MM.1S (cell line): Measurements from ENCODE around the gene COPG2.

ENCODE experiments used
- DNase-seq: peaks from one replicate; pipeline ENCODE4 v3.0.0-alpha.2; 2015
- H2AFZ ChIP-seq: fragments of 300-600 bp; sonication (generic); 2 replicates; pipeline ENCODE4 v1.6.0; 2016; ENCODE audit warnings: antibody characterized with exemption, low read length
- H3F3A ChIP-seq: fragments of 300-600 bp; sonication (generic); 2 replicates; pipeline ENCODE4 v1.6.1; 2016; ENCODE audit warnings: mild to moderate bottlenecking, antibody characterized with exemption, low read length, moderate library complexity, mixed read lengths; ENCODE audit not compliant: insufficient read depth
- H3K27ac ChIP-seq: fragments of 300-600 bp; sonication (generic); 2 replicates; pipeline ENCODE4 v1.5.1; 2016; ENCODE audit warnings: mild to moderate bottlenecking, low read length
- H3K27me3 ChIP-seq: fragments of 300-600 bp; sonication (generic); replicated peaks from 2 replicates; pipeline ENCODE4 v1.6.0; 2016; ENCODE audit warnings: low read length; ENCODE audit not compliant: insufficient read depth
- H3K36me3 ChIP-seq: fragments of 300-600 bp; sonication (generic); replicated peaks from 2 replicates; pipeline ENCODE4 v1.6.1; 2016; ENCODE audit warnings: mild to moderate bottlenecking, low read length, mixed read lengths; ENCODE audit not compliant: insufficient read depth
- H3K4me1 ChIP-seq: fragments of 300-600 bp; sonication (generic); 2 replicates; pipeline ENCODE4 v1.6.1; 2016; ENCODE audit warnings: low read length, mixed read lengths
- H3K4me2 ChIP-seq: fragments of 300-600 bp; sonication (generic); 2 replicates; pipeline ENCODE4 v1.6.0; 2016; ENCODE audit warnings: low read depth, low read length
- H3K4me3 ChIP-seq: fragments of 300-600 bp; sonication (generic); 2 replicates; pipeline ENCODE4 v1.5.1; 2016; ENCODE audit warnings: low read length, mixed read lengths
- H3K79me2 ChIP-seq: fragments of 300-600 bp; sonication (generic); 2 replicates; pipeline ENCODE4 v1.6.1; 2016; ENCODE audit warnings: mixed run types, low read length, mixed read lengths
- H3K9ac ChIP-seq: fragments of 300-600 bp; sonication (generic); 2 replicates; pipeline ENCODE4 v1.6.1; 2016; ENCODE audit warnings: low read length, mixed read lengths
- H3K9me2 ChIP-seq: fragments of 300-600 bp; sonication (generic); replicated peaks from 2 replicates; pipeline ENCODE4 v1.6.1; 2016; ENCODE audit warnings: mild to moderate bottlenecking, low read length, mixed read lengths; ENCODE audit not compliant: insufficient read depth
- H3K9me3 ChIP-seq: fragments of 300-600 bp; sonication (generic); replicated peaks from 2 replicates; pipeline ENCODE4 v1.6.1; 2016; ENCODE audit warnings: mild to moderate bottlenecking, low read length, mixed read lengths; ENCODE audit not compliant: insufficient read depth
- H4K20me1 ChIP-seq: fragments of 300-600 bp; sonication (generic); 2 replicates; pipeline ENCODE4 v1.6.1; 2016; ENCODE audit warnings: mild to moderate bottlenecking, low read length, moderate library complexity, mixed read lengths; ENCODE audit not compliant: insufficient read depth
- EZH2 ChIP-seq: fragments of 300-600 bp; sonication (generic); optimal IDR thresholded peaks from 2 replicates; pipeline ENCODE3; 2017; ENCODE audit warnings: low read depth, mild to moderate bottlenecking, antibody characterized with exemption, low read length, mixed read lengths
- EZH2phosphoT487 ChIP-seq: fragments of 300-600 bp; sonication (generic); IDR thresholded peaks from 2 replicates; pipeline ENCODE4 v1.6.1; 2018; ENCODE audit warnings: antibody characterized with exemption, low read length
- TF ChIP-seq, protein P1 (sequence below): fragments of 300-600 bp; sonication (generic); IDR thresholded peaks from 2 replicates; pipeline ENCODE4 v1.5.1; 2016; ENCODE audit warnings: antibody characterized with exemption, low read length, mixed read lengths

Gene COPG2

GRCh38 chr7:130500463-130500862 is 168.1 kb downstream of the COPG2 start:
- Histone ChIP-seq H3F3A (0 out of 2 replicates have a peak, but pooled peaks cover 7% of the 10 kb centered on the region), H2AFZ (no peak overlapping the region), H3K9me2 (no peaks in the 10 kb centered on the region), H3K27me3 (no peaks in the 10 kb centered on the region), H3K4me2 (peak overlapping the region; percentile 18; the same call in 1 of the 2 replicates), H4K20me1 (no peaks in the 10 kb centered on the region), H3K9ac (no peak overlapping the region), H3K79me2 (no peaks in the 10 kb centered on the region), H3K36me3 (no peaks in the 10 kb centered on the region), H3K27ac (peak overlapping the region; percentile 3; the same call in 1 of the 2 replicates), H3K9me3 (no peaks in the 10 kb centered on the region), H3K4me3 (no peak overlapping the region), H3K4me1 (peaks cover 13% of the 10 kb centered on the region)
- no peak for DNase-seq
- no peak for TF ChIP-seq EZH2

- Histone ChIP-seq H3K79me2 (no peaks in the 10 kb centered on the region), H4K20me1 (no peaks in the 10 kb centered on the region), H3K27ac (no peak overlapping the region)
Measured at GRCh38 chr7:130494431-130494858, 174.1 kb downstream of the COPG2 start.

DNA sequence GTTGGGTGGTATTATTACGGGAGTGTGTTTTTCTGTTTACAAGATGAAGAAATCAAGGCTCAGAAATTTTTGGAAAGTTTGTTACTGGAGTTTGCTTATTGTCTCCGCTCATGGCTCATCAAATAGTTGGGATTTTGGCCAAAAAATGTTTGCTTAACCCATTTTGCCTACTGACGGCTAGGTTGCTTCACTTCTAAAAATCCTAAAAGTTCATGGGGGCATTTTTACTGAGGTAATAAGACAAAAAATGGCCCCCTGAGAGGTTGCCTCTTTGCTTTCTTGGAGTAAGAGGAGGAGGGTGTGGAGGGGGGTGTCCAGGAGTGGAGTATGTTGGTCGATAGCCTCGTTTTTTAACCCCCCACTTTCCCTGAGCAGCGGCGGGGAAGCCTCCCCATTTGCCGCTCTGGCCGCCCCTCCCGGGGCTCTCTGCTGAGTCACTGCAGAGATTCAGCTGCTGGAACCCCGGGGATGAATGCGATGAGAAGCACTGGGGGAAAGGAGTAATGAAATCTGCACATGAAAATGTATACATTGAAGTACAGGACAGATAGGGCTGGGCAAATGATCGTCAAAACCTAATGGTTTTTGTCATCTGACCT is 175.2 kb downstream of the COPG2 start:
- H3K27me3 ChIP-seq: peaks cover 11% of the 10 kb centered on the region
- no peak for DNase-seq
- no peaks in the 10 kb centered on the region for H3K36me3 ChIP-seq
- no peak for TF ChIP-seq EZH2phosphoT487
- TF ChIP-seq EZH2: no peak
- TF ChIP-seq, protein P1, sequence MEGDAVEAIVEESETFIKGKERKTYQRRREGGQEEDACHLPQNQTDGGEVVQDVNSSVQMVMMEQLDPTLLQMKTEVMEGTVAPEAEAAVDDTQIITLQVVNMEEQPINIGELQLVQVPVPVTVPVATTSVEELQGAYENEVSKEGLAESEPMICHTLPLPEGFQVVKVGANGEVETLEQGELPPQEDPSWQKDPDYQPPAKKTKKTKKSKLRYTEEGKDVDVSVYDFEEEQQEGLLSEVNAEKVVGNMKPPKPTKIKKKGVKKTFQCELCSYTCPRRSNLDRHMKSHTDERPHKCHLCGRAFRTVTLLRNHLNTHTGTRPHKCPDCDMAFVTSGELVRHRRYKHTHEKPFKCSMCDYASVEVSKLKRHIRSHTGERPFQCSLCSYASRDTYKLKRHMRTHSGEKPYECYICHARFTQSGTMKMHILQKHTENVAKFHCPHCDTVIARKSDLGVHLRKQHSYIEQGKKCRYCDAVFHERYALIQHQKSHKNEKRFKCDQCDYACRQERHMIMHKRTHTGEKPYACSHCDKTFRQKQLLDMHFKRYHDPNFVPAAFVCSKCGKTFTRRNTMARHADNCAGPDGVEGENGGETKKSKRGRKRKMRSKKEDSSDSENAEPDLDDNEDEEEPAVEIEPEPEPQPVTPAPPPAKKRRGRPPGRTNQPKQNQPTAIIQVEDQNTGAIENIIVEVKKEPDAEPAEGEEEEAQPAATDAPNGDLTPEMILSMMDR: no peak
- no peak overlapping the region for H3K27ac ChIP-seq
- no peaks in the 10 kb centered on the region for H3K4me1 ChIP-seq
- no peak overlapping the region for H3K9ac ChIP-seq
- no peak overlapping the region for H3K4me3 ChIP-seq
- 0 out of 2 replicates have a peak, but pooled peaks cover 6% of the 10 kb centered on the region for H3K9me3 ChIP-seq
- H3F3A ChIP-seq: no peaks in the 10 kb centered on the region
- no peaks in the 10 kb centered on the region for H4K20me1 ChIP-seq
- H3K9me2 ChIP-seq: no peaks in the 10 kb centered on the region
- no peaks in the 10 kb centered on the region for H3K79me2 ChIP-seq
- H2AFZ ChIP-seq: no peak overlapping the region
- H3K4me2 ChIP-seq: no peak overlapping the region

More at GRCh38 chr7:130494431-130494858, 174.1 kb downstream of the COPG2 start:
- H3K9ac ChIP-seq: no peak overlapping the region
- no peaks in the 10 kb centered on the region for H3K9me2 ChIP-seq
- no peak overlapping the region for H3K4me2 ChIP-seq
- H3K36me3 ChIP-seq: no peaks in the 10 kb centered on the region
- H3K27me3 ChIP-seq: peaks cover 11% of the 10 kb centered on the region
- no peak for TF ChIP-seq EZH2phosphoT487
- TF ChIP-seq, protein P1: no peak
- no peak for TF ChIP-seq EZH2
- H2AFZ ChIP-seq: no peak overlapping the region
- DNase-seq: no peak
- 0 out of 2 replicates have a peak, but pooled peaks cover 6% of the 10 kb centered on the region for H3K9me3 ChIP-seq
- H3K4me1 ChIP-seq: no peaks in the 10 kb centered on the region
- H3F3A ChIP-seq: no peaks in the 10 kb centered on the region
- H3K4me3 ChIP-seq: no peak overlapping the region
